CD14-positive monocyte (primary cell): ENCODE results near the gene TRAF6. TPM values are rescaled to one million over a fixed set of nuclear protein-coding genes. Genes with fewer than 3 reads are reported as not detected.
A peak's percentile ranks its signal among the peaks of the same experiment; 100 is the strongest.

Source experiments
- DNase-seq, 3 donors: peaks; one replicate each; pipeline ENCODE4 v3.0.0-alpha.2; 2011 to 2022
- H2AFZ ChIP-seq: 2 replicates; pipeline ENCODE4 v1.6.0; 2012; ENCODE audit warnings: mild to moderate bottlenecking, low read depth, low read length, inconsistent platforms; ENCODE audit not compliant: insufficient read depth, poor library complexity, severe bottlenecking
- H3K27ac ChIP-seq, 2 donors: 1 replicate in 1 of 2; 2 replicates in 1 of 2; pipeline ENCODE4 v1.5.1; 2012 to 2013; ENCODE audit warnings: low read length in 2 of 2, control low read depth in 1 of 2, inconsistent platforms in 1 of 2, low read depth in 1 of 2, mild to moderate bottlenecking in 1 of 2
- H3K27me3 ChIP-seq, 2 donors: one replicate each; pipeline versions ENCODE4 v1.6.0 to v1.6.1; 2011 to 2013; ENCODE audit warnings: low read length in 2 of 2; ENCODE audit not compliant: control insufficient read depth in 2 of 2, insufficient read depth in 2 of 2
- H3K36me3 ChIP-seq, 2 donors: replicated peaks in 1 of 2; 1 replicate in 1 of 2; 2 replicates in 1 of 2; pipeline versions ENCODE4 v1.5.1 to v1.6.1; 2012 to 2013; ENCODE audit warnings: low read length in 2 of 2, control low read depth in 1 of 2, inconsistent platforms in 1 of 2, mild to moderate bottlenecking in 1 of 2; ENCODE audit not compliant: insufficient read depth in 2 of 2, control insufficient read depth in 1 of 2
- H3K4me1 ChIP-seq, 2 donors: 1 replicate in 1 of 2; 2 replicates in 1 of 2; pipeline versions ENCODE4 v1.5.1 to v1.6.1; 2012 to 2013; ENCODE audit warnings: low read length in 2 of 2, control low read depth in 1 of 2, inconsistent platforms in 1 of 2, mild to moderate bottlenecking in 1 of 2, moderate library complexity in 1 of 2; ENCODE audit not compliant: insufficient read depth in 2 of 2, control insufficient read depth in 1 of 2
- H3K4me2 ChIP-seq: replicated peaks from 2 replicates; pipeline ENCODE3; 2012; ENCODE audit warnings: low read length, moderate library complexity, mild to moderate bottlenecking; ENCODE audit not compliant: poor library complexity, severe bottlenecking; ENCODE audit errors: extremely low read depth
- H3K4me3 ChIP-seq, 3 experiments: fragments of 200-600 bp in 1 of 3; sonication (generic) in 1 of 3; replicated peaks in 1 of 3; 1 replicate in 2 of 3; 2 replicates in 1 of 3; pipeline ENCODE4 v1.5.1; 2011 to 2013; ENCODE audit warnings: low read length in 3 of 3, mild to moderate bottlenecking in 3 of 3, control low read depth in 2 of 3, low read depth in 2 of 3, inconsistent platforms in 1 of 3, moderate library complexity in 1 of 3
- H3K79me2 ChIP-seq: 2 replicates; pipeline ENCODE4 v1.6.0; 2012; ENCODE audit warnings: mild to moderate bottlenecking, control low read depth, inconsistent platforms, low read length, moderate library complexity; ENCODE audit not compliant: insufficient read depth
- H3K9ac ChIP-seq: 2 replicates; pipeline ENCODE4 v1.6.0; 2017; ENCODE audit warnings: low read length, mild to moderate bottlenecking; ENCODE audit not compliant: insufficient read depth, poor library complexity, severe bottlenecking
- H3K9me3 ChIP-seq, 2 donors: replicated peaks in 1 of 2; 1 replicate in 1 of 2; 2 replicates in 1 of 2; pipeline versions ENCODE4 v1.5.1 to v1.6.1; 2012 to 2013; ENCODE audit warnings: low read length in 2 of 2, control low read depth in 1 of 2; ENCODE audit not compliant: control insufficient read depth in 1 of 2, insufficient read depth in 1 of 2
- H4K20me1 ChIP-seq: 2 replicates; pipeline ENCODE4 v1.6.0; 2012; ENCODE audit warnings: mild to moderate bottlenecking, low read length, control low read depth, moderate library complexity; ENCODE audit not compliant: insufficient read depth
- H3K27ac Mint-ChIP-seq, 7 donors: one replicate each; pipeline ENCODE4 v1.8.0; 2020; ENCODE audit warnings: mild to moderate bottlenecking in 7 of 7, mixed read lengths in 7 of 7, moderate library complexity in 6 of 7, inconsistent platforms in 2 of 7
- H3K27me3 Mint-ChIP-seq, 3 donors: one replicate each; pipeline ENCODE4 v1.8.0; 2021 to 2022; ENCODE audit warnings: low read depth in 3 of 3, mild to moderate bottlenecking in 3 of 3, mixed read lengths in 3 of 3, moderate library complexity in 3 of 3, inconsistent platforms in 1 of 3
- H3K36me3 Mint-ChIP-seq, 2 donors: one replicate each; pipeline ENCODE4 v1.8.0; 2020; ENCODE audit warnings: mixed read lengths in 2 of 2, inconsistent platforms in 1 of 2, mild to moderate bottlenecking in 1 of 2
- H3K4me1 Mint-ChIP-seq: one replicate; pipeline ENCODE4 v1.8.0; 2020; ENCODE audit warnings: mild to moderate bottlenecking, mixed read lengths
- H3K4me3 Mint-ChIP-seq, 2 donors: one replicate each; pipeline ENCODE4 v1.8.0; 2020; ENCODE audit warnings: mild to moderate bottlenecking in 2 of 2, mixed read lengths in 2 of 2, moderate library complexity in 1 of 2
- H3K9me3 Mint-ChIP-seq, 7 donors: one replicate each; pipeline ENCODE4 v1.8.0; 2020 to 2022; ENCODE audit warnings: mixed read lengths in 7 of 7, mild to moderate bottlenecking in 6 of 7, moderate library complexity in 6 of 7, inconsistent platforms in 2 of 7
- WGBS: methylation state at CpG from one replicate; pipeline ENCODE4 v1.1.5; 2013; ENCODE audit warnings: missing lambda C conversion rate; ENCODE audit not compliant: insufficient coverage; 5-methylcytosine and 5-hydroxymethylcytosine counted together
- intact Hi-C, 2 donors: fragments of 100-400 bp; cut with micrococcal nuclease; formaldehyde crosslinking; loops; one replicate each; pipeline versions ENCODE4 v1.15.0 to v1.15.1; 2023
- polyA plus RNA-seq, 3 donors: library from polyadenylated mRNA; depleted of rRNA in 1 of 3; unstranded in 2 of 3; stranded (reverse) in 1 of 3; fragments of 300-500 nt in 2 of 3; fragments of >200 nt in 1 of 3; fragmentation: Illumina TruSeq in 2 of 3; gene quantifications; 1 replicate in 2 of 3; 2 replicates in 1 of 3; pipeline ENCODE4 v1.2.3, GENCODE V29; 2012 to 2021
- TF ChIP-seq, protein P1 (sequence below): fragments of 200-600 bp; IDR thresholded peaks from one replicate; pipeline ENCODE4 v1.8.0; 2022; ENCODE audit warnings: antibody characterized with exemption, mild to moderate bottlenecking

Gene TRAF6
- polyA plus RNA-seq, 3 donors: 5.5 to 7.3 (median 6.7) TPM

DNA sequence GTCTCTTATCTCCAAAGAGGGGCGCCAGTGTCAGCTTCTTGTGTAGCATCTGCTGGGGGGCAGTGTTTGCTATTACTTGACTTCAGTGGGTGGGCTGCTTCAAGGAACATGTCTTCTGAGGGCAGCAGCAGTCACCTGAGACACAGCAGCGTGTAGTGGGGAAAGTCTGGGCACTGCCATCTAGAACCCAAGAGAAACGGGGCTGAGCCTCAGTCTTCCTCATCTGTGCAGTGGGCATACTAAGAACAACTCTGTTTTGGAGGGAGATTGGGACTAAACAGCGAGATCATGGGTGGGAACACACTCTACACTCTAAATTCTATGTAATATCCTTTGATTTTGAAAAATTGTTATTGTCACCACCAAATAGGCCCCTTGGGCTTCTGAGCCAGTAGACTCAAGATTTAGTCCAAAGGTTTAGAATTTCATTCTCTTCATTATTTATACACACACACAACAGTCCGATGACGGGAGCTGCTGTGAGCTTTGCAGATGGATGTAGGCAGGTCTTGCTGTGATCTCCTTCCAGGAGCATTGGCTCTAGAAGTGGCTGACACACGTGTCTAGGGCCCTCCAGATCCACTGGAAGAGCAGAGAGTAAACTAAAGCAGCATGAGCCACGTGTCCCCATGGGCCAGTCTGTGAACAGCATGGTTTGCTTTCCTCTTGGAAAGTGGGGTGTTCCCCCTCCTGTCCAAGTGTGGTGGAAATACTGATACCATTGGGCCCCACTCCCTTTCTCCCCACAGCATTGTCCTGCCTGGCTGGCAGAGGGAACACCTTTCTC, 51.8 kb downstream of the TRAF6 start:
- Mint-ChIP-seq H3K36me3 (peaks cover 7 to 12% of the 10 kb centered on the region in 2 donors), H3K27me3 (peaks cover 0 to 4% (median 3%) of the 10 kb centered on the region in 3 donors), H3K27ac (peak overlapping the region in 1 of 7 donors; percentile 56), H3K4me3 (no peak overlapping the region), H3K9me3 (peaks cover 0 to 2% (median 0%) of the 10 kb centered on the region in 7 donors), H3K4me1 (peaks cover 31% of the 10 kb centered on the region)
- no peak overlapping the region for H3K9ac ChIP-seq
- H3K36me3 ChIP-seq: no peaks in the 10 kb centered on the region
- TF ChIP-seq, protein P1, sequence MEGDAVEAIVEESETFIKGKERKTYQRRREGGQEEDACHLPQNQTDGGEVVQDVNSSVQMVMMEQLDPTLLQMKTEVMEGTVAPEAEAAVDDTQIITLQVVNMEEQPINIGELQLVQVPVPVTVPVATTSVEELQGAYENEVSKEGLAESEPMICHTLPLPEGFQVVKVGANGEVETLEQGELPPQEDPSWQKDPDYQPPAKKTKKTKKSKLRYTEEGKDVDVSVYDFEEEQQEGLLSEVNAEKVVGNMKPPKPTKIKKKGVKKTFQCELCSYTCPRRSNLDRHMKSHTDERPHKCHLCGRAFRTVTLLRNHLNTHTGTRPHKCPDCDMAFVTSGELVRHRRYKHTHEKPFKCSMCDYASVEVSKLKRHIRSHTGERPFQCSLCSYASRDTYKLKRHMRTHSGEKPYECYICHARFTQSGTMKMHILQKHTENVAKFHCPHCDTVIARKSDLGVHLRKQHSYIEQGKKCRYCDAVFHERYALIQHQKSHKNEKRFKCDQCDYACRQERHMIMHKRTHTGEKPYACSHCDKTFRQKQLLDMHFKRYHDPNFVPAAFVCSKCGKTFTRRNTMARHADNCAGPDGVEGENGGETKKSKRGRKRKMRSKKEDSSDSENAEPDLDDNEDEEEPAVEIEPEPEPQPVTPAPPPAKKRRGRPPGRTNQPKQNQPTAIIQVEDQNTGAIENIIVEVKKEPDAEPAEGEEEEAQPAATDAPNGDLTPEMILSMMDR: no peak
- no peak overlapping the region for H3K27ac ChIP-seq
- no peaks in the 10 kb centered on the region for H3K27me3 ChIP-seq
- H3K4me2 ChIP-seq: no peak overlapping the region
- H3K4me1 ChIP-seq: peaks cover 21 to 26% of the 10 kb centered on the region in 2 donors
- no peak overlapping the region for H2AFZ ChIP-seq
- no peaks in the 10 kb centered on the region for H3K9me3 ChIP-seq
- DNase-seq: no peak
- WGBS: 96% methylated on average over 3 of the region's 8 CpGs
- intact Hi-C loops: loop anchor here in 1 of 2 donors (10.0 kb wide), 1 partner anchor 94 kb away; no protein-coding TSS in a partner anchor
- no peaks in the 10 kb centered on the region for H4K20me1 ChIP-seq
- no peak overlapping the region for H3K4me3 ChIP-seq
- no peaks in the 10 kb centered on the region for H3K79me2 ChIP-seq

GRCh38 chr11:36456156-36456555, 53.9 kb downstream of the TRAF6 start:
- Histone ChIP-seq H3K79me2 (no peaks in the 10 kb centered on the region), H3K4me1 (peaks cover 30 to 41% of the 10 kb centered on the region in 2 donors), H3K27ac (no peak overlapping the region), H3K9ac (no peak overlapping the region), H3K36me3 (no peaks in the 10 kb centered on the region), H3K4me3 (no peak overlapping the region), H3K27me3 (no peaks in the 10 kb centered on the region), H3K9me3 (no peaks in the 10 kb centered on the region), H3K4me2 (no peak overlapping the region), H2AFZ (no peak overlapping the region), H4K20me1 (no peaks in the 10 kb centered on the region)
- intact Hi-C loops: loop anchor here in 1 of 2 donors (10.0 kb wide), 1 partner anchor 91 kb away; no protein-coding TSS in a partner anchor
- Mint-ChIP-seq H3K27me3 (peaks cover 0 to 4% (median 3%) of the 10 kb centered on the region in 3 donors), H3K27ac (peak overlapping the region in 1 of 7 donors; percentile 40), H3K36me3 (peaks cover 11 to 17% of the 10 kb centered on the region in 2 donors), H3K9me3 (peaks cover 0 to 2% (median 0%) of the 10 kb centered on the region in 7 donors), H3K4me1 (peaks cover 46% of the 10 kb centered on the region), H3K4me3 (no peak overlapping the region)
- TF ChIP-seq, protein P1: no peak
- no CpG with 5 or more reads among the region's 6 CpGs for WGBS
- DNase-seq: no peak
